Activated naive CD8-positive, alpha-beta T cell treated with anti-CD3 and anti-CD28 coated beads for 36 hours (primary cell): ENCODE measurements around the gene SHH. TPM values are rescaled to one million over a fixed set of nuclear protein-coding genes. Genes with fewer than 3 reads are reported as not detected.

Experiments used
- DNase-seq: peaks from one replicate; pipeline ENCODE4 v3.0.0; 2021
- H3K27ac Mint-ChIP-seq: one replicate; pipeline ENCODE4 v1.8.0; 2022; ENCODE audit warnings: mild to moderate bottlenecking, moderate library complexity, mixed read lengths
- H3K27me3 Mint-ChIP-seq: one replicate; pipeline ENCODE4 v1.8.0; 2022; ENCODE audit warnings: mild to moderate bottlenecking, mixed read lengths
- H3K36me3 Mint-ChIP-seq: one replicate; pipeline ENCODE4 v1.8.0; 2021; ENCODE audit warnings: mild to moderate bottlenecking, mixed read lengths
- H3K4me1 Mint-ChIP-seq: one replicate; pipeline ENCODE4 v1.8.0; 2021; ENCODE audit warnings: mixed read lengths
- H3K4me3 Mint-ChIP-seq: one replicate; pipeline ENCODE4 v1.8.0; 2022; ENCODE audit warnings: mild to moderate bottlenecking, moderate library complexity, mixed read lengths
- H3K9me3 Mint-ChIP-seq: one replicate; pipeline ENCODE4 v1.8.0; 2022; ENCODE audit warnings: mixed read lengths
- total RNA-seq, 2 experiments: library from RNA; stranded (reverse); gene quantifications; one replicate each; pipeline ENCODE4 v1.2.3, GENCODE V29; 2021

SHH gene
- total RNA-seq, 2 experiments from 2014 or later = not detected

GRCh38 chr7:155787171-155787851, 25.0 kb downstream of the SHH start:
- Mint-ChIP-seq H3K36me3 (peaks cover 8% of the 10 kb centered on the region), H3K4me3 (peak overlapping the region; percentile 51), H3K27ac (peak overlapping the region; percentile 31), H3K27me3 (peaks cover 15% of the 10 kb centered on the region), H3K4me1 (peaks cover 2% of the 10 kb centered on the region), H3K9me3 (no peaks in the 10 kb centered on the region)
- no peak for DNase-seq

- no peaks in the 10 kb centered on the region for H3K9me3 Mint-ChIP-seq
- peaks cover 15% of the 10 kb centered on the region for H3K27me3 Mint-ChIP-seq
- no peak for DNase-seq
- H3K36me3 Mint-ChIP-seq = peaks cover 11% of the 10 kb centered on the region
- no peak overlapping the region for H3K4me3 Mint-ChIP-seq
- no peak overlapping the region for H3K27ac Mint-ChIP-seq
- H3K4me1 Mint-ChIP-seq = peaks cover 2% of the 10 kb centered on the region
Measured at GRCh38 chr7:155786491-155786890, 25.8 kb downstream of the SHH start.

DNA sequence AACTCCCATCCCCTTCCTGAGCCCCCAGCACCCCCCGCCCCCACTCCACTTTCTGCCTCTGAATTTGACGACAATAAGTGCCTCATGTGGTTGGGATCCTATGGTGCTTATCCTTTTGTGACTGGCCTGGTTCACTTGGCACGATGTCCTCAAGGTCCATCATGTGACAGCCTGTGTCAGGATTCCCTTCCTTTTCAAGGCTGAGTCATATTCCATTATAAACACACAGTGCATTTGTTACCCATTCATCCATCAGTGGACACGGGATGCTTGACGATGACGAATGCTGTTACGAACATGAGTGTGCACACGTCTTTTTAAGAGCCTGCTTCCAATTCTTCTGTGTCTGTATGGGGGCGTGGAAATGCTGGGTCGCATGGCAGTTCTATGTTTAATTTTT, 26.7 kb downstream of the SHH start:
- no peak for DNase-seq
- peaks cover 2% of the 10 kb centered on the region for H3K4me1 Mint-ChIP-seq
- H3K9me3 Mint-ChIP-seq = no peaks in the 10 kb centered on the region
- peaks cover 18% of the 10 kb centered on the region for H3K36me3 Mint-ChIP-seq
- H3K4me3 Mint-ChIP-seq = no peak overlapping the region
- H3K27ac Mint-ChIP-seq = no peak overlapping the region
- H3K27me3 Mint-ChIP-seq = peaks cover 15% of the 10 kb centered on the region

DNA sequence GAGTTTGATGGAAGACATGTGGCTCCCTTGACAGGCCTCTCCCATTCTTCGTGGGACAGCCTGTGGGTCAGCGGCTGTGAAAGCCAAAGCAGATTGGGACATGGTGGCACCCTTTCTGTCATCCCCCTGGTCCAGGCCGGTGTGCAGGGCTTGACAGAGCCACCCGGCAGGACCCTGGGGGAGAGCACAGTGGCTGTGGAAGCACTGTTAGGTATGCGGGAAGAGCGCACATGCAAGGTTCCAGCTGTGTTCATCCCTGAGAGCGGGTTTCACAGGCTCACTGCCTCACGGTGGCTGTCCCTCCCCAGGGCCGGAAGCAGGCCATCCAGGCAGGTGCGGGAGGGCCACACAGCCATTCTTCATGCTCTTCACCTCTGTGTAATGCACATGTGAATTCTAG, 29.8 kb downstream of the SHH start:
- Mint-ChIP-seq H3K4me3 (no peak overlapping the region), H3K36me3 (peaks cover 23% of the 10 kb centered on the region), H3K9me3 (no peaks in the 10 kb centered on the region), H3K27me3 (peaks cover 9% of the 10 kb centered on the region), H3K4me1 (no peaks in the 10 kb centered on the region), H3K27ac (peak overlapping the region; percentile 36)
- DNase-seq = no peak

DNA sequence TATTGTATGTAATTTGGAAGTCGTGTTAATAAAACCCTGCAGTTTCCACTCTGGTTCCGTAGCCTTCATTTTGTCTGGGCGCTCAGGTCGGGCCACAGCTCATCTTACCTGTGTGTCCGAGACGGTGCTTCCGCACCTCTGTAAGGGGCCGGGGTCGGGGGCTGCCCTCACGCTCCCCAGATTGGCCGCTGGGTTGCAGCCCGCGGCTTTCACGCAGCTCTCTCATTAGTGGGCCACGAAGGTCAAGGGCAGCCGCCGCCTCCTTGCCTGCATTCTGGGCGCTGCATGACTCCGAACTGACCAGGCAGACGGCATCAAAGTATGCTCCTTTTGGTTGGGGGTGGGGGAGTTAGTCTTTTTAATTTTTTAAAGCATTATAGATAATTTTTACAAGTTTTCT, 30.8 kb downstream of the SHH start:
- H3K4me1 Mint-ChIP-seq = no peaks in the 10 kb centered on the region
- no peaks in the 10 kb centered on the region for H3K9me3 Mint-ChIP-seq

GRCh38 chr7:155780884-155781283, 31.4 kb downstream of the SHH start:
- Mint-ChIP-seq H3K27ac (peak overlapping the region; percentile 28), H3K4me3 (no peak overlapping the region), H3K4me1 (no peaks in the 10 kb centered on the region), H3K36me3 (peaks cover 27% of the 10 kb centered on the region), H3K9me3 (no peaks in the 10 kb centered on the region), H3K27me3 (no peaks in the 10 kb centered on the region)
- DNase-seq = no peak

More for the DNA sequence above, 30.8 kb downstream of the SHH start:
- no peak overlapping the region for H3K4me3 Mint-ChIP-seq
- H3K27ac Mint-ChIP-seq = no peak overlapping the region
- no peak for DNase-seq
- H3K36me3 Mint-ChIP-seq = peaks cover 27% of the 10 kb centered on the region
- H3K27me3 Mint-ChIP-seq = peaks cover 5% of the 10 kb centered on the region

DNA sequence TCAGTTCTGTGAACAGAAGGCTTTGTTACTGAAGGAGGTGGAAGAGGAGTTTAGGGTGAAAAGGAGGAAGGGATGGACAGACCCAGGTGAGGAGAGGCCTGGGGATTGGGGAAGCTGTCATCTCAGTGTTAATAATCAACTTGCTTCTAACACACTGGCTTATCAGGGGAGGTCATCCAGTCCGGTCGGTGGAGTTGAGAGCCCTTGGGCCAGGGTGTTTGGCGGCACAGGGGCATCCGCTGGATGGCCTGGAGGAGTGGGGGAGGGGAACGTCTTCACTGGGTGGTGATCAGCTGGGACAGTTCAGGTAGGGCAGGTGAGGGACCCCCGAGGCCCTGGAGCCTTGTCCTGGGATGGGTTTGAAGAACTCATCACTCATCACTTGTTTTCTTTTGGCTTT, 33.9 kb downstream of the SHH start:
- no peaks in the 10 kb centered on the region for H3K4me1 Mint-ChIP-seq
- no peak overlapping the region for H3K4me3 Mint-ChIP-seq
- no peaks in the 10 kb centered on the region for H3K9me3 Mint-ChIP-seq
- no peaks in the 10 kb centered on the region for H3K27me3 Mint-ChIP-seq
- DNase-seq = no peak
- peaks cover 31% of the 10 kb centered on the region for H3K36me3 Mint-ChIP-seq
- no peak overlapping the region for H3K27ac Mint-ChIP-seq

DNA sequence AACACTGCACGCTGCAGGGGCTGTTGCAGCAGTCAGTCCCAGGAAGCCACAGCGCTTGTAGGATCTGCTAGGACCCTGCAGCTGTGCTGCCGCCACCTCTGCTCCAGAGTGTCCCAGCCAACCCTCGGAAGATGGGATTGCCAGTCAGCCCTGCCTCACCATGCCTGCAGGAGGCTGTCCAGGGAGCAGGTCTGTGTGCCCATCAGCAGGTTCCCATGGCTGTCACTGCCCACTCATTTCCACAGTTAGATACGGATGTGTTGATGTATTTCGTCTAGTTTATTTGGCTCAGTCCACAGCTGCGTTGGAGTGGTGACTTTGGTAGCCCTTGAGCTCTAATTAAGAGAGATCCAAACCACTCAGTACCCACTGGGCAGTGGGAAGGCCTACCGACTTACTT, 35.7 kb downstream of the SHH start:
- H3K36me3 Mint-ChIP-seq = peaks cover 32% of the 10 kb centered on the region
- DNase-seq = no peak
- H3K27me3 Mint-ChIP-seq = no peaks in the 10 kb centered on the region
- H3K4me1 Mint-ChIP-seq = no peaks in the 10 kb centered on the region
- H3K9me3 Mint-ChIP-seq = no peaks in the 10 kb centered on the region
- H3K4me3 Mint-ChIP-seq = no peak overlapping the region
- no peak overlapping the region for H3K27ac Mint-ChIP-seq

GRCh38 chr7:155775691-155776090, 36.6 kb downstream of the SHH start:
- no peaks in the 10 kb centered on the region for H3K27me3 Mint-ChIP-seq
- no peak for DNase-seq
- H3K36me3 Mint-ChIP-seq = peaks cover 29% of the 10 kb centered on the region
- no peak overlapping the region for H3K27ac Mint-ChIP-seq
- H3K4me1 Mint-ChIP-seq = peaks cover 2% of the 10 kb centered on the region
- no peaks in the 10 kb centered on the region for H3K9me3 Mint-ChIP-seq
- H3K4me3 Mint-ChIP-seq = no peak overlapping the region

- Mint-ChIP-seq H3K27me3 (no peaks in the 10 kb centered on the region), H3K36me3 (peaks cover 26% of the 10 kb centered on the region)
Measured at GRCh38 chr7:155774947-155775346, 37.3 kb downstream of the SHH start.

GRCh38 chr7:155773531-155773930, 38.7 kb downstream of the SHH start:
- Mint-ChIP-seq H3K27ac (no peak overlapping the region), H3K36me3 (peaks cover 33% of the 10 kb centered on the region), H3K27me3 (no peaks in the 10 kb centered on the region)

More at GRCh38 chr7:155774947-155775346, 37.3 kb downstream of the SHH start:
- Mint-ChIP-seq H3K4me3 (no peak overlapping the region), H3K4me1 (peaks cover 2% of the 10 kb centered on the region), H3K9me3 (no peaks in the 10 kb centered on the region), H3K27ac (no peak overlapping the region)
- no peak for DNase-seq

DNA sequence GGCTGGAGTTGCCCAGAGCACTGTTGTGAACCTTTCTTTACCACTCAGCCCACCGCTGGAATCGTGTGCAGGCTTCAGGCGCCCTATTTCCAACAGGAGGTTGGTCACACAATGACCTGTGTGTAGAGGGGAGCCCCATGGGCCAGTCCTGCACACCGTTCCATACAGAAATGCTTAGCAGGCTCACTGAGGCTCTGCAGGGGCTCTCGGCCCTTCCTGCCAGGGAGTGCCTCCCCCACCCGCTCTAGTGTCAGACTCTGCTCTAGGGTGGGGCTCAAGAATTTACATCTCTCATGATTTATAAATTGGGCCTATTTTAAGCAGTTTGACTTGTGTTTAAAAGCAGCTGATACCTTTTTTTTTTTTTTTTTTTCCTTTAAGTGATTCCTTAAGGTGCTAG, 42.0 kb downstream of the SHH start:
- Mint-ChIP-seq H3K27ac (no peak overlapping the region), H3K4me1 (peaks cover 19% of the 10 kb centered on the region), H3K36me3 (peaks cover 40% of the 10 kb centered on the region), H3K27me3 (no peaks in the 10 kb centered on the region), H3K9me3 (no peaks in the 10 kb centered on the region), H3K4me3 (no peak overlapping the region)
- DNase-seq = no peak

More at GRCh38 chr7:155773531-155773930, 38.7 kb downstream of the SHH start:
- H3K4me1 Mint-ChIP-seq = peaks cover 2% of the 10 kb centered on the region
- no peak overlapping the region for H3K4me3 Mint-ChIP-seq
- H3K9me3 Mint-ChIP-seq = no peaks in the 10 kb centered on the region
- no peak for DNase-seq

DNA sequence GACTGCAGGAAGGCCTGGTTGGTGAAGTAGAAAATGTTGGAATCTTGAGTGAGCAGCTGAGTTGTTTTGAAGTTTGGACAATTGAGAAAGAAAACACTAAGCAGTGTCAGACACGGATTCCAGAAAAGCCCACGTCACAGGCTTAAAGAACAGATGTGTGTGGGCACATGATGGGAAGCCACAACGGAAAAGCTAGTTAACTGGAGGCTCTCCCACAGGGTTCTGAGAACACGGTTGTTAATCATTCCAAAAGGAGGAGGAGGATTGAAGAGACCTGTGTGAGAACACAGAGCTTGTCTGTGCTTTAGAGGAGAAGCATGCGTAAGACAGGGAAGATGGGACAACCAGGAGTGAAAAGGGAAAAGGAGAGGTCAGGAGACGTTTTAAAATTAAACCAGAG, 42.6 kb downstream of the SHH start:
- peaks cover 22% of the 10 kb centered on the region for H3K4me1 Mint-ChIP-seq
- H3K36me3 Mint-ChIP-seq = peaks cover 39% of the 10 kb centered on the region
- H3K9me3 Mint-ChIP-seq = no peaks in the 10 kb centered on the region
- DNase-seq = no peak
- no peaks in the 10 kb centered on the region for H3K27me3 Mint-ChIP-seq
- H3K27ac Mint-ChIP-seq = no peak overlapping the region
- H3K4me3 Mint-ChIP-seq = no peak overlapping the region

DNA sequence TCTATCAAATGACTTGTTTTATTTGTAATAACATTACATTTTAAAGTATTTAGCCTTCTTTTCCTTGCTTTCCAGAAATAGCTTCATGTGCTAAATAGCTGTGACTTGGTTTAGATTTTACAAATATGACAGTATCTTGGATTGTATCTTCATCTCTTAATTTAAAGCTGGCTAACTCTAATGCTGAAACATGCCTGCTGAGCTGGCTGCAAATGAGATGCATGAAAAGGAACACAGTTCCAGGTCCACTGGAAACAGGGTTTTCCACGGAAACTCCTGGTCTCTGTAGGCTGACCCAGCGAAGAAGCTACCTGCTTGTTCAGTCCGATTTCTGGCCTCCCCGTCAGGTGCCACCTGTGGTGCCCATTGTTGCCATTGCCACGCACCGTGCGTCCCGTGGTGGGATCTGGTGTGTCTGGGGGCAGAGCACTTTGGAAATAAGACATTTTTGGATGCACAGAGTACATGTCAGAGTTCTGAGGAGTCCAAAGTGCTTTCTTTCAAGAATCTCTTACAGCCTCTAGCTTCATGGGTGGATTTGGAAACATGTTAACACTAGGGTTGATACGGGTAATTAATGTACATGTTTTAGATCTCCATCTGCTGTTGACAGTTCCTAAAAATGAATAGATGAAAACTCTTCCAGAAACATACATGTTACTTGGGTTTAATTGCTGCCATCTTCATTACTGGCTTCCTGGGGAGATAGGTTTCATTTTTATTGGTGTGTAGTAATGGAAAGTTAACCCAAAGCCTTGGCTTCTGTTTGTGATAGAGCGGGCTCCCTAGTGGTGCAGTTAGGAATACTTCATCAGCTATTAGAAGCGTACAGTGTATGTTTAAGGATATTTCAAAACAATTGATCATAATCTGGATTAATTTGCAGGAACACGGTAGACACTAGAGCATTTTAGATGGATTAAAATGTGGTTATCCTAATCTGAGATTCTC, 45.0 kb downstream of the SHH start:
- Mint-ChIP-seq H3K4me1 (peaks cover 47% of the 10 kb centered on the region), H3K36me3 (peaks cover 49% of the 10 kb centered on the region), H3K27me3 (no peaks in the 10 kb centered on the region), H3K9me3 (no peaks in the 10 kb centered on the region), H3K4me3 (no peak overlapping the region), H3K27ac (peak overlapping the region; percentile 9)
- DNase-seq = no peak

- Mint-ChIP-seq H3K4me3 (no peak overlapping the region), H3K27ac (no peak overlapping the region), H3K36me3 (peaks cover 54% of the 10 kb centered on the region), H3K9me3 (no peaks in the 10 kb centered on the region), H3K27me3 (no peaks in the 10 kb centered on the region), H3K4me1 (peaks cover 56% of the 10 kb centered on the region)
- no peak for DNase-seq
Measured at GRCh38 chr7:155766386-155766785, 45.9 kb downstream of the SHH start.
